Forelimb muscle (tissue), 1 donor: Measurements from ENCODE around the gene EED. TPM values are rescaled to one million over a fixed set of nuclear protein-coding genes. Genes with fewer than 3 reads are reported as not detected.

Experiments used
- DNase-seq: peaks from one replicate; pipeline ENCODE4 v3.0.0-alpha.2; 2013; ENCODE audit warnings: low read depth
- polyA plus RNA-seq: library from polyadenylated mRNA; unstranded; fragments of 120-200 nt; gene quantifications from one replicate; pipeline ENCODE4 v1.2.1, GENCODE V29; 2013; ENCODE audit not compliant: insufficient read length

The EED gene
- polyA plus RNA-seq = 17.9 TPM

DNA sequence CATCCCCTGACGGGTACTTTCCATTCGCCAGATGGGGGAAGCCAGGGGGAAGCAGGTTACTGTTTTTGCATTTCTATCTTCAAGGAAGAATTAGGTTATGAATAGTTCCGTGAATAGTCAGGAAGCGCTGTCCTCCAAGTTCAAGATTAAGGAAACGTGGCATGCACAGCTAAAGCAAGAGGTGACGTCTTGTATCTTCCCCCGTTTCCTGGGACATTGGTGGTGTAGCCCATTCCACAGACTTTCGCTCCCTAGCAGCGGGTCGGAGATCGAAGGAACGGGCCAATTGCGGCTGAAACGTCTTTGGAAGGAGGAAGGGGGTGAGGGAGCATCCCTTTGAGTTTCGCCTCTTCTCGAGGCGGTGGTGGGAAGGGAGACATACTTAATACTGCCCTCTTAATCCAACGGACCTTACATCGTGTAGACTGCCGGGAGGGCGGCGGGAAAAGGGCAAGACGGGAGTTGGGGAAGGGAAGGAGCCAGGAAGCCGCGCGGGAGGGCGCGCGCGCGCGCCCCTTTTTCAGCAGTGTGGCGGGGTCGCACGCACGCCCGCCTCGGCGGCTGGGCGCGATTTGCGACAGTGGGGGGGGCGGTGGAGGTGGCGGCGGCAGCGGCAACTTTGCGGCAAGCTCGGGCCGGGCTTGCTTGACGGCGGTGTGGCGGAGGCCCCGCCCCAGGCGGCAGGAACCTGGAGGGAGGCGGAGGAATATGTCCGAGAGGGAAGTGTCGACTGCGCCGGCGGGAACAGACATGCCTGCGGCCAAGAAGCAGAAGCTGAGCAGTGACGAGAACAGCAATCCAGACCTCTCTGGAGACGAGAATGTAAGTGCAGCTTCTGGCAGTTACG lies at the start of gene EED:
Gene EED (plus strand): TSS at position 232 of the 847 bp plus-strand sequence. CDS start 477 bp downstream, at position 709.
- peak; percentile 83 for DNase-seq

- DNase-seq = no peak
These were observed 49.6 kb upstream of the EED start for GRCh38 chr11:86194998-86195397.

DNA sequence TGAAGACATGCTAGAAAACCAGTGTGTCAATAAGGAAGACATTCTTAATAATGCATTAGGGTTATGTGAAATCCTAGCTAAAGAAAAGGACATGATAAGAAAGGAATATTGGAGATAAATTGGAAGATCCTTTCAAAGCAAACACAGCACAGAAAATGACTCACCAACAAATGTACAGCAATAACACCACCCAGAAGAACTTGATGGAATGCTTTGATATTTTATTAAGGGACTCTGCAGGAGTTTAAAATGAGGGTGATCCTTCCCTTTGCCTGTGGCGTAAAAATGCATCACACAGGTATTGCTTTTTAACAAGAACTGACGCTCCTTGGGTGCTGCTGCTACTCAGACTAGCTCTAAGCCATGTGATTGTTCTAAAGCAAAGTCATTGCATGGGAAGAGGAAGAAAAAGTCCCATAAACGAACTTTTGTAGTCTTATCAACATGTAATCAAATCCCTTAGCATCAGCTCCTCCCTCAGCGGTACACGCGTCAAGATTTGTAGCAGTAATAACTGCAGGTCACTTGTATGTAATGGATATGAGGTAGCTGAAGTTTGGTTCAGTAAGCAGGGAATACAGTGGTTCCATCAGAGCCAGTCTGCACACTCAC lies 48.4 kb upstream of the EED start:
- DNase-seq = no peak

GRCh38 chr11:86196913-86197312 lies 47.6 kb upstream of the EED start:
- DNase-seq = no peak

DNA sequence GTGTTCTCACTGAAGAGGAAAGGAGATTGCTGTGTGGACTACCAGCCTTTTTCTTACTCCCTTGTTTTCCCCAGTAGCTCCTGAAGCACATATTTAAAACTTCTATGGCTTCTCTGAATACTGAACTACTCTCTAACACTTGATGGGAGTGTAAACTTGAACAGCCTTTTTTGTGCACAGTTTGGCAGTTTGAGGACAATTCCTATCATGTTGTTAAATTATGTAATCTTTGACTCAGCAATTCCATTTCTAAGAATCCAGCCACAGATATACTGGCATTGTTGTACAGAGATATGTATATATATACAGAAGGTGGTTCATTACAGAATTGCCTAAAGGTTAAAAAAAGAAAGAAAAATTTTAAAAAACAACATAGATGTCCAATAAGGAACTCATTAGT lies 47.1 kb upstream of the EED start:
- DNase-seq = no peak

DNA sequence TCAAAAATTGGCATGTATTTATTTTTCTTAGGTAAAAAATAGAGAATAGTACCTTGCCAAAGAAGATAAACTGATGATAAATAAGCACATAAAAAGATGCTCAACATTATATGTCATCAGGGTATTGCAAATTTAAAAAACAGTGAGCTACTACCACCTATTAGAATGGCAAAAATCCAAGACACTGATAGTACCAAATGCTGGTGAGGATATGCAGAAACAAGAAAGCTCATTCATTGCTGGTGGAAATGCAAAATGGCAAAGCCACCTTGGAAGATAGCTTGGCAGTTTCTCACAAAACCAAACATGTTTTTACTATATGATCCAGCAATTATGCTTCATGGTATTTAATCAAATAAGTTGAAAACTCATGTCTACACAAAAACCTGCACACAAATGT lies 46.4 kb upstream of the EED start:
- DNase-seq = no peak

- DNase-seq = no peak
These were observed 45.2 kb upstream of the EED start for GRCh38 chr11:86199354-86199753.

DNA sequence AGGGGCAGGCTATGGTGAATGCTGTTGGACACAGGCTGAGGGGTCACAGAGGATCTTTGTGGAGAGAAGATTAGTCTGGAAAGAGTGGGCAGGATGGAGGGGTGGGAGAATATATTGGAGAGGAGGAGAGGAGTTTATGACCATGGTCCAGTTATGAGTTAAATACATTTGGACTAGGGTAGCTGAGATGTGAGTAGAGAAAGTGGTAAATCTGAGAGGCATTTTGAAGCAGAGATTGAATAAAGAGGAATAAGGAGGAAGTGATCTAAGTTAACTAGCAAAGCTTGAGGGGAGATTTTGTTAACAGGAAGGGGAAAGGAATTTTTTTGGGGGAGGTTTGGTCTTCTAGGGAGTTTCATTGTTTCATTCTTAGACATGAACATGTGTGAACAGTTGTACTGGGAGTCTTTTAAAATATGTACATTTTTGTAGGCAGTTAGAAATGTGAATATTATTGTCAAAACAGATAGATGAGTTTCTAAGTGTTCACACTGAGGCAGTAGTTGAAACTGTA lies 43.1 kb upstream of the EED start:
- no peak for DNase-seq

DNA sequence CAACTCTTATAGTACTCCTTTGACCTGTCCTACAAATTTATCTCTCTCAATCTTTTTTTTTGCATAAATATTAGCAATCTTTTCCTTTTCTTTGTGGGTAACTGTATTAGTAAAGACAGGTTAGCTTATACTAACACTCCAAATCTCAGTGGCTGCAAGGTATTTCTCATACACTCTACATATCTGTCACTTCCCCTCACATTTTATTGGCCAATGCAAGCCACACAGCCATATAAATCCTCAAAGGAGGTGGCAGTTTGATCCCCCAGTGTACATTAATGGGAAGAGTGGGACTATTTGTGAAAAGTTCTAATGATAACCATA lies 42.6 kb upstream of the EED start:
- no peak for DNase-seq

GRCh38 chr11:86204356-86204755 lies 40.2 kb upstream of the EED start:
- no peak for DNase-seq

GRCh38 chr11:86205421-86206336 lies 38.9 kb upstream of the EED start:
- DNase-seq = no peak

DNA sequence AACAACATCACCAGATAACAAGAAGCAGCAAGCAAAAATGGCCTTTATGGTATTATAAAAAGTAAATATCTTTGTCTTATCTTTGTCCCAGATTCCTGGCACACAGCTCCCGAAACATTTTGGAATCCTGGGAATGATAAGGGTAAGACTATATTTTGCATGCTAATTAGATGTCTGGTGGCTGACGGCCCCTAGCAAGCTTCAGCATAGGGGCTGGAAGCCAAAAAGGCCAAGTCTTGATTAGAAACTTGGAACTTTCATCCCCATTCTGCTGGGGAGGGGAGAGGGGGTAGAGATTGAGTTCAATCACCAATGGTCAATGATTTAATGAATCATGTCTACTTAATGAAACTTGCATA lies 38.2 kb upstream of the EED start:
- DNase-seq = no peak

- DNase-seq = no peak
These were observed 37.1 kb upstream of the EED start for GRCh38 chr11:86207413-86207812.

GRCh38 chr11:86208572-86208971 lies 36.0 kb upstream of the EED start:
- DNase-seq = no peak

DNA sequence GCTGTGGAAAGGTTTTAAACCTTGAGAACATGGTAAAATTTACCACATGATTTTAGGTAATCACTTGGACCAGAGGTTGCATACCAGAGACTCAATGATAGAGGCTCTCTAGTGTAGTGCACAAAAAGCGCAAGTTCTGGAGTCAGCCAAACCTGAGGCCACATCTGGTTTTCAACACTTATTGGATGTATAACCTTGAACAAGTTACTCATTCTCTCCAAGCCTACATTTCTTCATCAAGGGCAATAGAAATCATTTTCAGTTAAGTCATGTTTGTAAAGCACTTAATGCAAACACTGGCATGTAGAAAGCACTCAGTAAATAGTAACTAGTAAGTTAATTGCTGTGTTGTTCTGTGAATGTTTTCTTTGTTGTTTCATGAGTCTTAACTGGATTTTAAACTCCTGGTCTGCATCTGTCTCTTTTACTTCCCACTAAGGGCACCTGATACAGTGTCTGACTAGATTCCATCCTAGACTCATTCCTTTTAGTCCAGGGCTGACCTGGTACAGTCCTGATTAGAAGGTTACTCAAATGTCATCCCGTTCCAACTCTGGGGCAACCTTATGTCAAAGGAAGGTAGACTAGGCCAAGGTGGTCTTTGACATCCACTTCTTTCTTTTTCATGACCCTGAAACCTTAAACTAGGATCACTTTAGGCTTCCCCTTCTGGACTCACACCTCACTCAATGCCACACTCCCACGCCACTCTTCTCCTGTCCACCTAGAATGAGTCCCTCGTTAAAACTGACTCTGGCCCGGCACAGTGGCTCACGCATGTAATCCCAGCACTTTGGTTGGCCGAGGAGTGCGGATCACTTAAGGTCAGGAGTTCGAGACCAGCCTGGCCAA lies 34.5 kb upstream of the EED start:
- DNase-seq = no peak

DNA sequence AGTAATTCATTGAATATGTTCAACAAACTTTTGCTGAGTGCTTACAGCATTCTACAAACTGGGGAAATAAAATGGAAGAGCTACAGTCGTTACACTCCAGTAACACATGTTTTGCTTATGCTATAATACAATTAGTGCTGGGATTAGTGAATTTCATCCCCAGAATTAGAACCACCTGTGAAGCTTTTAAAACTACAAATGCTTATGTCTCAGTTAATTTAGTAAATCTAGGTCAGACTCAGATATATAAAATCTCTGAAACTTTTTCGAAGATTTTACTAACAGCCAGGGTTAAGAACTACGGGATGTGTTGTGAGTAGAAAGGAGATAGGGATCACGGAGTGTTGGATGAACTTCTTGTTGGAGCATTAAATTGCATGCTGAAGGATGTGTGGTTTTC lies 33.7 kb upstream of the EED start:
- DNase-seq = no peak

- no peak for DNase-seq
These were observed 32.9 kb upstream of the EED start for GRCh38 chr11:86211619-86212018.

- no peak for DNase-seq
These were observed 32.4 kb upstream of the EED start for GRCh38 chr11:86212019-86212611.

GRCh38 chr11:86214710-86215109 lies 29.8 kb upstream of the EED start:
- no peak for DNase-seq

DNA sequence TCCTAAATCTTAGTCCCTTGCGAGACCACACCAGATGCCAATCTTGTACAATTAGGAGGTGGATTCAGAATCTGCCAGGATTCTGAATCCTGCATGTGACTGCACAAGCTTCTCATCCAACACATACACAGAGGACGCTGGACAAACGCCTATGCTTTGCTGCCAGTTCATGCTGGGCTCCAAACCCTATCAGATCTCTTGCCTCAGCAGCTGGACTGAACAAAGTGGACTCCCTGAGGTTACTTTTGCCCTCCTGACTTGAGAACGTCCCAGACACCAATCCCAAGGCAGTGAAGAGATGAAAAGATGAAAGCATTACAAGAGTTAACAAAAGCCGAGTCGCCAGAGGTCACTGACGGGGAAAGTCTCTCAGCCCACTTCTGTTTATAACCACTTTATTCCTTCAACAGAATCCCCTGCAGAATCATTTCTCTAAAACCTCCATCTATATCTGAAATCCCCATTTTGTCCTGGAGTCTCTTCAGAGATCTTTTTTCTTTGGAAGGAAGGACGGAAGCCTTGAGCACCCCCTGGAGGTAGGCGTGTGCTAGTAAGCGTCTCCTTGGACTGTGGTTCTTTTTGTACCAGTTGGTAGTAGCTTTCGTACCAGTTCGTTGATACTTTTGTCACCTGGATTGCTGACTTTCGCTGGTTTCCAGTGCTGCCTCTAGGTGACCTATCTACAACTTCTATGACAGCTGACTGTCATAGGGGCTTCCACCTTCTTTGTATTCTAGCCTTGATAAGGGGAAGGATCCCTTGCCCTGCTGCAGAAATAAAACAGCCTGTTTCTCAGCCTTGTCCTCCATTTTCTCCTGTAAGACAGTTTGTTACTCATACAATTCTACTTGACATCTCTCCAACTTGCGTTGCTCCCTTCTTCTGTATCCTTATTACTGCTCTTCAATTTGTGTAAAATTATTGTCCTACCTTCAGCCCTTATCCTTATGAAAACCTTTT lies 26.1 kb upstream of the EED start:
- peak; percentile 54 for DNase-seq
